CD4-positive, alpha-beta T cell treated with Interleukin-4 for 4 hours (primary cell): ENCODE results near the gene ADGRE3.
A peak's percentile ranks its signal among the peaks of the same experiment; 100 is the strongest.
"Not testable (repeated sequence)": the region's sequence is repeated elsewhere in the genome, so short reads cannot be mapped to it uniquely, and the experiment has no call there.

Experiments used
- DNase-seq: peaks from one replicate; pipeline ENCODE4 v3.0.0-alpha.2; 2020

The ADGRE3 gene

GRCh38 chr19:14669940-14670339, 4.7 kb downstream of the ADGRE3 start:
- DNase-seq = no peak

GRCh38 chr19:14661372-14661924, 13.2 kb downstream of the ADGRE3 start:
- DNase-seq = peak; percentile 6

GRCh38 chr19:14659874-14660489, 14.7 kb downstream of the ADGRE3 start:
- DNase-seq = no peak

GRCh38 chr19:14655726-14656125, 18.9 kb downstream of the ADGRE3 start:
- DNase-seq = no peak

- DNase-seq = no peak
These were observed 19.7 kb downstream of the ADGRE3 start for GRCh38 chr19:14654786-14655560.

- no peak for DNase-seq
These were observed 24.5 kb downstream of the ADGRE3 start for GRCh38 chr19:14650161-14650560.

- no peak for DNase-seq
These were observed 25.6 kb downstream of the ADGRE3 start for GRCh38 chr19:14649020-14649419.

- DNase-seq = no peak
These were observed 26.1 kb downstream of the ADGRE3 start for GRCh38 chr19:14648506-14648905.

- no peak for DNase-seq
These were observed 34.9 kb downstream of the ADGRE3 start for GRCh38 chr19:14639536-14640277.

GRCh38 chr19:14632286-14632685, 42.4 kb downstream of the ADGRE3 start:
- DNase-seq = no peak

GRCh38 chr19:14629557-14629956, 45.1 kb downstream of the ADGRE3 start:
- DNase-seq = no peak

- not testable (repeated sequence) for DNase-seq
These were observed 50.2 kb downstream of the ADGRE3 start for GRCh38 chr19:14624491-14624890.

- no peak for DNase-seq
These were observed 55.2 kb downstream of the ADGRE3 start for GRCh38 chr19:14619404-14619803.

- DNase-seq = no peak
These were observed 58.2 kb downstream of the ADGRE3 start for GRCh38 chr19:14616407-14616806.

- DNase-seq = no peak
These were observed 59.0 kb downstream of the ADGRE3 start for GRCh38 chr19:14615623-14616022.

GRCh38 chr19:14614099-14614412, 60.6 kb downstream of the ADGRE3 start:
- DNase-seq = peak; percentile 9

- not testable (repeated sequence) for DNase-seq
These were observed 61.1 kb downstream of the ADGRE3 start for GRCh38 chr19:14613399-14614098.

- DNase-seq = no peak
These were observed 62.0 kb downstream of the ADGRE3 start for GRCh38 chr19:14612657-14613056.

GRCh38 chr19:14612242-14612641, 62.4 kb downstream of the ADGRE3 start:
- DNase-seq = not testable (repeated sequence)

GRCh38 chr19:14611051-14611450, 63.6 kb downstream of the ADGRE3 start:
- DNase-seq = no peak

- no peak for DNase-seq
These were observed 68.0 kb downstream of the ADGRE3 start for GRCh38 chr19:14606627-14607026.

- no peak for DNase-seq
These were observed 70.7 kb downstream of the ADGRE3 start for GRCh38 chr19:14603990-14604387.

- DNase-seq = no peak
These were observed 75.0 kb downstream of the ADGRE3 start for GRCh38 chr19:14599548-14600147.
